Calu3 (cell line): ENCODE data around the gene DCDC2C. TPM values are rescaled to one million over a fixed set of nuclear protein-coding genes. Genes with fewer than 3 reads are reported as not detected.

Experiments used
- BruUV-seq: library from RNA; stranded (reverse); fragments of 400-500 nt; replicated peaks from 2 replicates; lab custom pipeline; 2021; lab: Mats Ljungman, UMichigan
- CTCF ChIA-PET: fragments of 300-600 bp; sonication (Branson Sonifier 250); formaldehyde crosslinking; loops from one replicate; lab custom pipeline; 2022; ENCODE audit warnings: antibody characterized with exemption; lab: Charles Lee
- DNase-seq: peaks from one replicate; pipeline ENCODE4 v3.0.0; 2022
- H3K27ac Mint-ChIP-seq: one replicate; pipeline ENCODE4 v1.8.0; 2022; ENCODE audit warnings: mixed read lengths; ENCODE audit not compliant: unreplicated experiment
- H3K27me3 Mint-ChIP-seq: one replicate; pipeline ENCODE4 v1.8.0; 2022; ENCODE audit warnings: mixed read lengths; ENCODE audit not compliant: unreplicated experiment
- H3K36me3 Mint-ChIP-seq: one replicate; pipeline ENCODE4 v1.8.0; 2022; ENCODE audit warnings: mild to moderate bottlenecking, moderate library complexity, mixed read lengths; ENCODE audit not compliant: insufficient read depth, unreplicated experiment
- H3K4me1 Mint-ChIP-seq: one replicate; pipeline ENCODE4 v1.8.0; 2022; ENCODE audit warnings: mild to moderate bottlenecking, low read depth, mixed read lengths; ENCODE audit not compliant: unreplicated experiment
- H3K4me3 Mint-ChIP-seq: one replicate; pipeline ENCODE4 v1.8.0; 2022; ENCODE audit warnings: mild to moderate bottlenecking, low read depth, moderate library complexity, mixed read lengths; ENCODE audit not compliant: unreplicated experiment
- H3K9me3 Mint-ChIP-seq: one replicate; pipeline ENCODE4 v1.8.0; 2022; ENCODE audit warnings: low read depth, mixed read lengths; ENCODE audit not compliant: unreplicated experiment
- intact Hi-C: fragments of 100-400 bp; cut with micrococcal nuclease; formaldehyde crosslinking; loops from one replicate; pipeline ENCODE4 v1.10.0; 2022; ENCODE audit not compliant: unreplicated experiment
- total RNA-seq: library from RNA; stranded (reverse); gene quantifications from 2 replicates; pipeline ENCODE4 v1.2.3, GENCODE V29; 2022
- TF ChIP-seq, protein P1 (sequence below): fragments of 200-600 bp; IDR thresholded peaks from one replicate; pipeline ENCODE4 v1.8.0; 2022; ENCODE audit warnings: antibody characterized with exemption; ENCODE audit not compliant: unreplicated experiment

DCDC2C gene
- total RNA-seq, 1 experiment from 2014 or later = not detected

DNA sequence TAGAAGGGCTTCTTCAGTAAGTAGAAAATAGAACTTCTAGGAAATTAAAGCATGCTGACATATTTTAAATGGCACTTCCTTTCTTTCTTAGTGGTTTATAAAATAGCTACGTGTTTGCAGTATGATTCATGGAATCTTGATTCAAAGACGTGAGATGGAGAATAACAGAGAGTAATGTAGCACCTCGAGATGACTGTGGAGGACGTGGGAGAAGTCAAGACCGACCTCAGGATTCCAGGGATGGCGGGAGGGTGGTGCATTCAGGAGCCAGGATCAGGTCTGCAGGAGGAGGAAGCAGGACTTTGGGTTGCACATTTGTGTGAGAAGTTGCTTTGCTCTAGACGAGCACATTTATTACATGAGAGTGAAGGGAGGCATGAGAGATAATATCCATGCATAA is 56.0 kb downstream of the DCDC2C start:
- H3K36me3 Mint-ChIP-seq = no peaks in the 10 kb centered on the region
- DNase-seq = no peak
- CTCF ChIA-PET = no interaction called here
- H3K9me3 Mint-ChIP-seq = peaks cover 10% of the 10 kb centered on the region
- intact Hi-C loops = no loop called here
- no TSS peak for BruUV-seq
- H3K27me3 Mint-ChIP-seq = peaks cover 28% of the 10 kb centered on the region
- TF ChIP-seq, protein P1, sequence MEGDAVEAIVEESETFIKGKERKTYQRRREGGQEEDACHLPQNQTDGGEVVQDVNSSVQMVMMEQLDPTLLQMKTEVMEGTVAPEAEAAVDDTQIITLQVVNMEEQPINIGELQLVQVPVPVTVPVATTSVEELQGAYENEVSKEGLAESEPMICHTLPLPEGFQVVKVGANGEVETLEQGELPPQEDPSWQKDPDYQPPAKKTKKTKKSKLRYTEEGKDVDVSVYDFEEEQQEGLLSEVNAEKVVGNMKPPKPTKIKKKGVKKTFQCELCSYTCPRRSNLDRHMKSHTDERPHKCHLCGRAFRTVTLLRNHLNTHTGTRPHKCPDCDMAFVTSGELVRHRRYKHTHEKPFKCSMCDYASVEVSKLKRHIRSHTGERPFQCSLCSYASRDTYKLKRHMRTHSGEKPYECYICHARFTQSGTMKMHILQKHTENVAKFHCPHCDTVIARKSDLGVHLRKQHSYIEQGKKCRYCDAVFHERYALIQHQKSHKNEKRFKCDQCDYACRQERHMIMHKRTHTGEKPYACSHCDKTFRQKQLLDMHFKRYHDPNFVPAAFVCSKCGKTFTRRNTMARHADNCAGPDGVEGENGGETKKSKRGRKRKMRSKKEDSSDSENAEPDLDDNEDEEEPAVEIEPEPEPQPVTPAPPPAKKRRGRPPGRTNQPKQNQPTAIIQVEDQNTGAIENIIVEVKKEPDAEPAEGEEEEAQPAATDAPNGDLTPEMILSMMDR = no peak
- H3K4me1 Mint-ChIP-seq = no peaks in the 10 kb centered on the region
- no peak overlapping the region for H3K4me3 Mint-ChIP-seq
- H3K27ac Mint-ChIP-seq = no peak overlapping the region

DNA sequence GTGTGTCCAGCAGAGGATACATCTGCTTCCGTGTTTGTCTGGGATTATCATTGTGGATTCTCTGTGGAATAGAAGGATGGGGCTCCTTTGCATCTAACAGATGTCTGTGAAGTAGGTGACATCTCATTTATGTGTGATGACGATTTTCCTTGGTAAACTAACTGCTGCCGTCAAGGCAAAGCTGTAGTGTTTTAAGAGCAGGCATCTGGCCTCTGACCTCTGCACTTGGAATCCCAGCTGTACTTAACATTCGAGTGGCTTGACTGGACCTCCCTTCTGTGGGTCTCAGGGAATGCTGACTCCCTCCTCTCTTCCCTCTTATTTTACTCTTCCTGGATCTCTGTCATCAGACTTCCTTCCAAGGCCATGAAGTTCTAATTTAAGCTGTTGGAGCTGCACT is 56.4 kb downstream of the DCDC2C start:
- Mint-ChIP-seq H3K4me1 (no peaks in the 10 kb centered on the region), H3K27ac (no peak overlapping the region), H3K9me3 (peaks cover 6% of the 10 kb centered on the region), H3K4me3 (no peak overlapping the region), H3K36me3 (no peaks in the 10 kb centered on the region), H3K27me3 (peaks cover 28% of the 10 kb centered on the region)
- CTCF ChIA-PET = no interaction called here
- BruUV-seq = no TSS peak
- intact Hi-C loops = no loop called here
- TF ChIP-seq, protein P1 = no peak
- no peak for DNase-seq

DNA sequence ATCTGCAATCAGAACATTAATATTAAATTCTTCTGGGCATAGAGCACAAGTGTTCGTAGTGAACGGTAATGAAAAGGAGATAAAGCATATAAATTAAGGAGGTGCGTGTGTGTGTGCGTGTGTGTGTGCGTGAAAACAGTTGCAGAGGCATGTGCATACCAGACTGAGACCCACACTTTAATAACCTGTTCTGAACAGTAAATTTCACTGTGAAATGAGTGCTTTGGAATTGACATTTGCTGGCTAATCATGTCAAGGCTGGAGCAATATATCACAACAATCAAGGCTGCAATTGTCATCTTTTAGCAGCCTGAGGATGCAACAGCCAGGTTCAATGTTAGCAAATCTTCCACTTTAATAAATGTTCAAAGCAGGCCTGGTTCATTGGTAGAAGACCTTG is 57.9 kb downstream of the DCDC2C start:
- intact Hi-C loops = no loop called here
- H3K36me3 Mint-ChIP-seq = no peaks in the 10 kb centered on the region

DNA sequence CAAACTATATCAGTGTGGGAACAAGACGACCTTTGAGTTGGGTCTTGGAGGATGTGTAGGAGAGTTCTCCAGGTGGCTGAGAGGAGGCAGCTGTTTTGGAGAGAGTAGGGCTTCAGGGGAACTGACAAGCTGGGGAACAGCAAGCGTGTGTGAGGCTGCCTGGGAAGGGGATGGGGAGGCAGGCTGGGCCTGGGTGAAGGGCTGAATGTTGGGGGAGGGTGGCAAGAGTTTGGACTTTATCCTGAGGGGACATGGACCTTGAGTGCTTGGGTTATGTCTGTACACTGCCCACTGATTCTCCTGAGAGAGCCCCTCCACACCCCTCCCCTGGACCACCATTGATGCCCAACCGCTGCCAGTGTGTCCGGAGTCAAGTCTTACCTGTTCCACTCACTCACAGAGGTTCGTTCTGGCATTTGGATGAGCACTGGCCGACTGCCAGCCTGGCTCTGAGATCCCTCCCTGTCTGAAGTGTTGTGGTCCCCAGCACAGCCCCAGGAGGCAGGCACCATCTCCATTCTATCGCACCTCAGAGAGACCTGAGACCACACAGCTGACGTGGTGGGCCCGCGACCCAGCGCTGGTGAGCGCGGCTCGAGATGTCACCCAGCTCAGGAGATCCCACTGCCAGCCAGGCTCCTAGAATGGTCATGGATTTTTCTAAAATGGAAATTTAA is 59.5 kb downstream of the DCDC2C start:
- intact Hi-C loops = no loop called here
- Mint-ChIP-seq H3K36me3 (no peaks in the 10 kb centered on the region), H3K4me1 (no peaks in the 10 kb centered on the region), H3K27me3 (peaks cover 19% of the 10 kb centered on the region), H3K27ac (no peak overlapping the region), H3K9me3 (peaks cover 6% of the 10 kb centered on the region), H3K4me3 (no peak overlapping the region)
- TF ChIP-seq, protein P1 = no peak
- CTCF ChIA-PET = no interaction called here
- BruUV-seq = no TSS peak
- no peak for DNase-seq

More for the DNA sequence above, 57.9 kb downstream of the DCDC2C start:
- CTCF ChIA-PET = no interaction called here
- no peak overlapping the region for H3K4me3 Mint-ChIP-seq
- H3K27me3 Mint-ChIP-seq = peaks cover 28% of the 10 kb centered on the region
- TF ChIP-seq, protein P1 = no peak
- DNase-seq = no peak
- no peak overlapping the region for H3K27ac Mint-ChIP-seq
- BruUV-seq = no TSS peak
- no peaks in the 10 kb centered on the region for H3K4me1 Mint-ChIP-seq
- peaks cover 6% of the 10 kb centered on the region for H3K9me3 Mint-ChIP-seq
